DOHH2 (cell line): ENCODE measurements around the gene RDM1.

Source experiments
- H3F3A ChIP-seq: fragments of 200-600 bp; sonication (generic), shearing (Covaris generic); 2 replicates; pipeline ENCODE4 v1.6.0; 2016; ENCODE audit warnings: antibody characterized with exemption, mild to moderate bottlenecking; ENCODE audit not compliant: control insufficient read depth, insufficient read depth
- H3K27ac ChIP-seq: fragments of 200-600 bp; sonication (generic); 2 replicates; pipeline ENCODE4 v1.5.1; 2014; ENCODE audit warnings: low read depth, mild to moderate bottlenecking, low read length, moderate library complexity
- H3K27me3 ChIP-seq: fragments of 200-600 bp; sonication (generic); 2 replicates; pipeline ENCODE4 v1.6.1; 2014; ENCODE audit warnings: mild to moderate bottlenecking, low read length, mixed read lengths; ENCODE audit not compliant: control insufficient read depth
- H3K36me3 ChIP-seq: fragments of 200-600 bp; sonication (generic); 2 replicates; pipeline ENCODE4 v1.6.1; 2014; ENCODE audit warnings: mild to moderate bottlenecking, low read length, moderate library complexity, mixed read lengths; ENCODE audit not compliant: control insufficient read depth
- H3K4me1 ChIP-seq: fragments of 200-600 bp; sonication (generic); 2 replicates; pipeline ENCODE4 v1.6.1; 2014; ENCODE audit warnings: mild to moderate bottlenecking, low read length, mixed read lengths; ENCODE audit not compliant: control insufficient read depth
- H3K4me2 ChIP-seq: fragments of 200-600 bp; sonication (generic); 2 replicates; pipeline ENCODE4 v1.6.0; 2014; ENCODE audit warnings: mild to moderate bottlenecking, low read length, moderate library complexity
- H3K4me3 ChIP-seq: fragments of 200-600 bp; sonication (generic); 2 replicates; pipeline ENCODE4 v1.5.1; 2014; ENCODE audit warnings: mild to moderate bottlenecking, low read length, mixed read lengths
- H3K79me2 ChIP-seq: fragments of 200-600 bp; sonication (generic); 2 replicates; pipeline ENCODE4 v1.6.1; 2014; ENCODE audit warnings: mild to moderate bottlenecking, low read length, mixed read lengths; ENCODE audit not compliant: control insufficient read depth
- H3K9me2 ChIP-seq: fragments of 200-600 bp; sonication (generic); replicated peaks from 2 replicates; pipeline ENCODE4 v1.6.1; 2014; ENCODE audit warnings: mild to moderate bottlenecking, low read length, mixed read lengths; ENCODE audit not compliant: control insufficient read depth
- H3K9me3 ChIP-seq: fragments of 200-600 bp; sonication (generic); 2 replicates; pipeline ENCODE4 v1.6.1; 2014; ENCODE audit warnings: antibody characterized with exemption, low read length, mixed read lengths; ENCODE audit not compliant: control insufficient read depth, insufficient read depth
- H4K20me1 ChIP-seq: fragments of 200-600 bp; sonication (generic); 2 replicates; pipeline ENCODE4 v1.6.0; 2014; ENCODE audit warnings: low read depth, mild to moderate bottlenecking, antibody characterized with exemption, low read length, moderate library complexity; ENCODE audit not compliant: control insufficient read depth, insufficient read depth
- EZH2phosphoT487 ChIP-seq: fragments of 200-600 bp; sonication (generic); IDR thresholded peaks from 2 replicates; pipeline ENCODE4 v1.6.1; 2017; ENCODE audit warnings: borderline replicate concordance, mild to moderate bottlenecking, antibody characterized with exemption, low read length, moderate library complexity, mixed read lengths
- TF ChIP-seq, protein P1 (sequence below): fragments of 200-600 bp; sonication (generic); IDR thresholded peaks from one replicate; pipeline ENCODE4 v1.5.1; 2014; ENCODE audit warnings: antibody characterized with exemption, mild to moderate bottlenecking, low read depth, low read length; ENCODE audit not compliant: poor library complexity, severe bottlenecking

RDM1 gene

DNA sequence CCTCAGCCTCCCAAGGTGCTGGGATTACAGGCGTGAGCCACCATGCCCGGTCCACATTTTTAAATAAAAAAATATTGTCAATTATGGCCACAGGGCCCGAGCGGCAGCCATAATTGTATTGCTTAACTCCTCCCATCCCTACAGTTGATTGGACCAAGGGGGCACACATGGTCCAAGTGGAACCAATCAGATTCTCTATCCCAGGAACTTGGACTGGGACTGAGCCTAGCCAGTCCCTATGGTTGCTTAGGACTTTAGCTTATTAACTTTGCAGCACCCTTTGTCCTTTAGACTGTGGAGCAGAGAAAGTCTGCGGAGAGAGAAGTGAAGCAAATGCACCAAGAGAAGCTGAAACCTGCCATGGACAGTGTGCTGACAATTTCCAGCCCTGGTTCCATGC is 5.5 kb upstream of the RDM1 start:
- Histone ChIP-seq H3K27me3 (0 out of 2 replicates have a peak, but pooled peaks cover 2% of the 10 kb centered on the region), H3K4me3 (no peak overlapping the region), H3K9me3 (no peaks in the 10 kb centered on the region), H3K9me2 (no peaks in the 10 kb centered on the region), H3K4me2 (no peak overlapping the region), H3K79me2 (no peaks in the 10 kb centered on the region), H4K20me1 (no peaks in the 10 kb centered on the region), H3F3A (no peaks in the 10 kb centered on the region), H3K36me3 (no peaks in the 10 kb centered on the region), H3K4me1 (peaks cover 3% of the 10 kb centered on the region), H3K27ac (no peak overlapping the region)
- TF ChIP-seq, protein P1, sequence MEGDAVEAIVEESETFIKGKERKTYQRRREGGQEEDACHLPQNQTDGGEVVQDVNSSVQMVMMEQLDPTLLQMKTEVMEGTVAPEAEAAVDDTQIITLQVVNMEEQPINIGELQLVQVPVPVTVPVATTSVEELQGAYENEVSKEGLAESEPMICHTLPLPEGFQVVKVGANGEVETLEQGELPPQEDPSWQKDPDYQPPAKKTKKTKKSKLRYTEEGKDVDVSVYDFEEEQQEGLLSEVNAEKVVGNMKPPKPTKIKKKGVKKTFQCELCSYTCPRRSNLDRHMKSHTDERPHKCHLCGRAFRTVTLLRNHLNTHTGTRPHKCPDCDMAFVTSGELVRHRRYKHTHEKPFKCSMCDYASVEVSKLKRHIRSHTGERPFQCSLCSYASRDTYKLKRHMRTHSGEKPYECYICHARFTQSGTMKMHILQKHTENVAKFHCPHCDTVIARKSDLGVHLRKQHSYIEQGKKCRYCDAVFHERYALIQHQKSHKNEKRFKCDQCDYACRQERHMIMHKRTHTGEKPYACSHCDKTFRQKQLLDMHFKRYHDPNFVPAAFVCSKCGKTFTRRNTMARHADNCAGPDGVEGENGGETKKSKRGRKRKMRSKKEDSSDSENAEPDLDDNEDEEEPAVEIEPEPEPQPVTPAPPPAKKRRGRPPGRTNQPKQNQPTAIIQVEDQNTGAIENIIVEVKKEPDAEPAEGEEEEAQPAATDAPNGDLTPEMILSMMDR, result no peak
- TF ChIP-seq EZH2phosphoT487, result no peak

DNA sequence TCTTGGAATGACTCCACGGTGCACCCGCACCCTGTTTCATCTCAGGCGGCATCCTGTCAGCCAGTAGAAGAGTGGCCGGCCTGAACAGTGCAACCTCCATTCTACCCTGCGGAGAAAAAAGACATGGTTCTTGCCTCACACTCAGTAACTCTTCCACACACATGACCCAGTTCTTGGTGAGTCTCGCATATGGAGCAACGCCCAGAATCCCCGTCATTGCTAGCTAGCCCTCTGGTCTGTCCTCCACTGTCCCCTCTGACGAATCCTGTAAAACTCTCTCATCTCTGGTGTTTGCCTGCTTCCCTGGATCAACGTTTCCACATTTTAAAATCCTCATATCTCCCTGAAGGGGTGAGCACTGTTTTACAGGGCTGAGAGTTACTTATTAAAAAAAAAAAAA is 4.2 kb upstream of the RDM1 start:
- peaks cover 3% of the 10 kb centered on the region for H3K79me2 ChIP-seq
- H3K36me3 ChIP-seq, result no peaks in the 10 kb centered on the region
- TF ChIP-seq, protein P1, result no peak
- no peak for TF ChIP-seq EZH2phosphoT487
- no peak overlapping the region for H3K4me2 ChIP-seq
- H3K27me3 ChIP-seq, result 0 out of 2 replicates have a peak, but pooled peaks cover 2% of the 10 kb centered on the region
- no peak overlapping the region for H3K4me3 ChIP-seq
- H4K20me1 ChIP-seq, result no peaks in the 10 kb centered on the region
- peaks cover 16% of the 10 kb centered on the region for H3K4me1 ChIP-seq
- no peaks in the 10 kb centered on the region for H3K9me3 ChIP-seq
- no peak overlapping the region for H3K27ac ChIP-seq
- H3F3A ChIP-seq, result no peaks in the 10 kb centered on the region
- H3K9me2 ChIP-seq, result no peaks in the 10 kb centered on the region

DNA sequence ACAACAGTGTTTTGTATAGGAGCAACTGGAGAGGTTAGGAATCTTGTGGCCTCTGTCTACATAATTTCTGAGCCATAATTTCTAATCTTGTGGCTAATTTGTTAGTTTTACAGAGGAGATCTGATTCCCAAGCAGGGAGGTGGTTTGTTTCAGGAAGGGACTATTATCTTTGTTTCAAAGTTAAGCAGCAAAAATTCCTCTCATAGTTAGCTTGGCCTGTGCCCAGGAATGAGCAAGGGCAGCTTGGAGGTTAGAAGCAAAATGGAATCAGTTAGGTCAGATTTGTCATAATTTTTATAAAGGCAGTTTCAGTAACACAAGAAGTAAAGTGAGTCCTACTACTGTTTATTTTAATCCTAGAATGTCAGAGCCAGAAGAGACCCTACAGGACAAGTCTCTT is 2.0 kb upstream of the RDM1 start:
- H3K36me3 ChIP-seq, result no peaks in the 10 kb centered on the region
- H3K9me2 ChIP-seq, result no peaks in the 10 kb centered on the region
- no peak overlapping the region for H3K27ac ChIP-seq

More for the DNA sequence above, 2.0 kb upstream of the RDM1 start:
- no peak for TF ChIP-seq EZH2phosphoT487
- TF ChIP-seq, protein P1, result no peak
- Histone ChIP-seq H3K9me3 (no peaks in the 10 kb centered on the region), H3K4me1 (peaks cover 19% of the 10 kb centered on the region), H3K4me2 (no peak overlapping the region), H3K27me3 (0 out of 2 replicates have a peak, but pooled peaks cover 2% of the 10 kb centered on the region), H4K20me1 (no peaks in the 10 kb centered on the region), H3K4me3 (no peak overlapping the region), H3F3A (no peaks in the 10 kb centered on the region), H3K79me2 (peaks cover 3% of the 10 kb centered on the region)
